NB4 (cell line): ENCODE data around the gene CDKAL1.

ENCODE experiments used
- POLR2A ChIP-seq: IDR thresholded peaks from 2 replicates; pipeline ENCODE4 v1.6.1; 2011; ENCODE audit warnings: mild to moderate bottlenecking; ENCODE audit not compliant: insufficient read length; ENCODE audit errors: extremely low read depth
- TF ChIP-seq, protein P1 (sequence below): IDR thresholded peaks from one replicate; pipeline ENCODE4 v1.5.1; 2012; ENCODE audit warnings: low read depth, low read length
- TF ChIP-seq, protein P2 (sequence below): IDR thresholded peaks from 2 replicates; pipeline ENCODE4 v1.6.1; 2011; ENCODE audit warnings: low read depth, low read length

DNA sequence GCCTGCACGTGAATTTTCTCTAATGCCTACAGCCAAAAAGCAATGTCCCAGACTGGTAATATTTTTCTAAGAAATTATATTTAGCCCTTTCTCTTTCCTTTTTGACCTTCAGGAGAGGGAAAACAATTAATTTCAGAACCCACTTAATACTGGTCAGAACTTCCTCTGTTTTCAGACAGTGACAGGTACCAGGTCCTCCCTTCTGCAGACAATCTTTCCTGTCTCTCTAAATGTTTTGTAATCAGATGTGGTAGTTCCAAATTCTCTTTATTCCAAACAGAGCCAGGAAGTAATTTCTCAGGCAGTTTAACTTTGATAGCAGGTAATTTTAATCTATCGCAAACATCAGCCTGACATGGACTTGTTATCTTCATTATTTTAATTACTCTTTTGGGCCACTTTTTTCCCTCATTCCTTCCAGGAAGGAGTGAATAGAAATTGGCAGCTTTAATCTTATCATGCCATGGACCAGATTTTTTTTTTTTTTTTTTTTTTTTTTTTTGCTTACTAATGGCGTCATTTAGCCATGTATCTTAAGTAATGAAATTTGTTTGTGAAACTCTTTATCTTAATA lies 710.7 kb downstream of the CDKAL1 start:
- TF ChIP-seq, protein P1, sequence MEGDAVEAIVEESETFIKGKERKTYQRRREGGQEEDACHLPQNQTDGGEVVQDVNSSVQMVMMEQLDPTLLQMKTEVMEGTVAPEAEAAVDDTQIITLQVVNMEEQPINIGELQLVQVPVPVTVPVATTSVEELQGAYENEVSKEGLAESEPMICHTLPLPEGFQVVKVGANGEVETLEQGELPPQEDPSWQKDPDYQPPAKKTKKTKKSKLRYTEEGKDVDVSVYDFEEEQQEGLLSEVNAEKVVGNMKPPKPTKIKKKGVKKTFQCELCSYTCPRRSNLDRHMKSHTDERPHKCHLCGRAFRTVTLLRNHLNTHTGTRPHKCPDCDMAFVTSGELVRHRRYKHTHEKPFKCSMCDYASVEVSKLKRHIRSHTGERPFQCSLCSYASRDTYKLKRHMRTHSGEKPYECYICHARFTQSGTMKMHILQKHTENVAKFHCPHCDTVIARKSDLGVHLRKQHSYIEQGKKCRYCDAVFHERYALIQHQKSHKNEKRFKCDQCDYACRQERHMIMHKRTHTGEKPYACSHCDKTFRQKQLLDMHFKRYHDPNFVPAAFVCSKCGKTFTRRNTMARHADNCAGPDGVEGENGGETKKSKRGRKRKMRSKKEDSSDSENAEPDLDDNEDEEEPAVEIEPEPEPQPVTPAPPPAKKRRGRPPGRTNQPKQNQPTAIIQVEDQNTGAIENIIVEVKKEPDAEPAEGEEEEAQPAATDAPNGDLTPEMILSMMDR = no peak
- TF ChIP-seq POLR2A = no peak
- TF ChIP-seq, protein P2, sequence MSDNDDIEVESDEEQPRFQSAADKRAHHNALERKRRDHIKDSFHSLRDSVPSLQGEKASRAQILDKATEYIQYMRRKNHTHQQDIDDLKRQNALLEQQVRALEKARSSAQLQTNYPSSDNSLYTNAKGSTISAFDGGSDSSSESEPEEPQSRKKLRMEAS = no peak
